Breast epithelium (tissue), 4 donors: ENCODE data around the gene CDK7. TPM values are rescaled to one million over a fixed set of nuclear protein-coding genes. Genes with fewer than 3 reads are reported as not detected.
"Not testable (repeated sequence)": the region's sequence is repeated elsewhere in the genome, so short reads cannot be mapped to it uniquely, and the experiment has no call there.

ENCODE experiments used
- DNase-seq, 2 donors: peaks; one replicate each; pipeline ENCODE4 v3.0.0-alpha.2; 2019; ENCODE audit warnings: low spot score in 2 of 2
- H3K27ac ChIP-seq, 2 donors: fragments of 200-600 bp; sonication (generic) in 1 of 2; one replicate each; pipeline ENCODE4 v1.5.1; 2016 to 2019; ENCODE audit warnings: mild to moderate bottlenecking in 1 of 2
- H3K27me3 ChIP-seq, 2 donors: fragments of 200-600 bp; sonication (generic) in 1 of 2; one replicate each; pipeline versions ENCODE4 v1.5.1 to v1.6.0; 2017 to 2019; ENCODE audit warnings: control low read depth in 1 of 2, mild to moderate bottlenecking in 1 of 2
- H3K36me3 ChIP-seq: fragments of 200-600 bp; one replicate; pipeline ENCODE4 v1.5.1; 2019
- H3K4me1 ChIP-seq, 2 donors: fragments of 200-600 bp; sonication (generic); one replicate each; pipeline ENCODE4 v1.5.1; 2016 to 2019; ENCODE audit warnings: control low read depth in 1 of 2
- H3K4me3 ChIP-seq, 3 donors: fragments of 200-600 bp; sonication (generic); 1 replicate in 2 of 3; 2 replicates in 1 of 3; pipeline ENCODE4 v1.5.1; 2016 to 2019; ENCODE audit warnings: mild to moderate bottlenecking in 3 of 3, moderate library complexity in 2 of 3
- H3K9me3 ChIP-seq, 2 donors: fragments of 200-600 bp; sonication (generic) in 1 of 2; one replicate each; pipeline ENCODE4 v1.5.1; 2016 to 2019; ENCODE audit warnings: control low read depth in 1 of 2
- CTCF ChIP-seq, 3 donors: fragments of 450-650 bp; IDR thresholded peaks; one replicate each; pipeline ENCODE4 v1.5.1; 2016 to 2017; ENCODE audit warnings: antibody characterized with exemption in 3 of 3, mild to moderate bottlenecking in 3 of 3, moderate library complexity in 3 of 3
- POLR2A ChIP-seq: fragments of 450-650 bp; IDR thresholded peaks from one replicate; pipeline ENCODE4 v1.6.1; 2016; ENCODE audit warnings: antibody characterized with exemption, mild to moderate bottlenecking, moderate library complexity
- POLR2AphosphoS5 ChIP-seq, 3 donors: sonication (generic); formaldehyde crosslinking; IDR thresholded peaks; one replicate each; pipeline ENCODE4 v1.6.1; 2017; ENCODE audit warnings: antibody characterized with exemption in 3 of 3
- intact Hi-C: fragments of 100-400 bp; cut with DNase I; formaldehyde crosslinking; loops from one replicate; pipeline ENCODE4 v1.15.1; 2023; ENCODE audit warnings: low total_unique reads
- total RNA-seq, 3 donors: library from RNA; depleted of rRNA; stranded (reverse); fragments of >200 nt; gene quantifications; one replicate each; pipeline ENCODE4 v1.1.0, GENCODE V29; 2016

The CDK7 gene
- total RNA-seq, 3 donors from 2014 or later = 13.4 to 28.7 (median 20.3) TPM

- intact Hi-C loops = no loop called here
- Histone ChIP-seq H3K36me3 (no peaks in the 10 kb centered on the region), H3K4me1 (no peaks in the 10 kb centered on the region), H3K4me3 (no peak overlapping the region), H3K27ac (no peak overlapping the region), H3K27me3 (no peaks in the 10 kb centered on the region), H3K9me3 (no peaks in the 10 kb centered on the region)
- DNase-seq = no peak
- TF ChIP-seq POLR2A (no peak), POLR2AphosphoS5 (IDR thresholded peaks at IDR 0.05) (no peak), CTCF (IDR thresholded peaks at IDR 0.05) (no peak)
Observed at GRCh38 chr5:69250593-69250992, 15.9 kb downstream of the CDK7 start.

- no peak overlapping the region for H3K4me3 ChIP-seq
- no peak overlapping the region for H3K27ac ChIP-seq
- no peaks in the 10 kb centered on the region for H3K27me3 ChIP-seq
- TF ChIP-seq CTCF (IDR thresholded peaks at IDR 0.05) (no peak), POLR2AphosphoS5 (IDR thresholded peaks at IDR 0.05) (no peak), POLR2A (no peak)
- intact Hi-C loops = no loop called here
- no peaks in the 10 kb centered on the region for H3K9me3 ChIP-seq
- DNase-seq = no peak
- H3K36me3 ChIP-seq = no peaks in the 10 kb centered on the region
- no peaks in the 10 kb centered on the region for H3K4me1 ChIP-seq
Observed at GRCh38 chr5:69252437-69252836, 17.8 kb downstream of the CDK7 start.

GRCh38 chr5:69255940-69256339 lies 21.3 kb downstream of the CDK7 start:
- H3K27ac ChIP-seq, H3K36me3 ChIP-seq, H3K4me1 ChIP-seq, H3K4me3 ChIP-seq, H3K9me3 ChIP-seq, DNase-seq, H3K27me3 ChIP-seq, intact Hi-C loops: not testable (repeated sequence)

- TF ChIP-seq POLR2AphosphoS5 (IDR thresholded peaks at IDR 0.05) (no peak), CTCF (IDR thresholded peaks at IDR 0.05) (no peak), POLR2A (no peak)
- no peak overlapping the region for H3K27ac ChIP-seq
- intact Hi-C loops = no loop called here
- no peak for DNase-seq
- no peaks in the 10 kb centered on the region for H3K9me3 ChIP-seq
- no peaks in the 10 kb centered on the region for H3K4me1 ChIP-seq
- no peaks in the 10 kb centered on the region for H3K36me3 ChIP-seq
- H3K4me3 ChIP-seq = no peak overlapping the region
- H3K27me3 ChIP-seq = no peaks in the 10 kb centered on the region
Observed at GRCh38 chr5:69257577-69257976, 22.9 kb downstream of the CDK7 start.

GRCh38 chr5:69261034-69261433 lies 26.3 kb downstream of the CDK7 start:
- Histone ChIP-seq H3K9me3 (no peaks in the 10 kb centered on the region), H3K36me3 (no peaks in the 10 kb centered on the region), H3K27ac (no peak overlapping the region), H3K4me1 (no peaks in the 10 kb centered on the region), H3K27me3 (no peaks in the 10 kb centered on the region), H3K4me3 (no peak overlapping the region)
- DNase-seq = no peak
- intact Hi-C loops = no loop called here
- TF ChIP-seq CTCF (IDR thresholded peaks at IDR 0.05) = no peak
- no peak for TF ChIP-seq POLR2AphosphoS5 (IDR thresholded peaks at IDR 0.05)
- no peak for TF ChIP-seq POLR2A

- H3K27me3 ChIP-seq = no peaks in the 10 kb centered on the region
- H3K36me3 ChIP-seq = no peaks in the 10 kb centered on the region
- TF ChIP-seq CTCF (IDR thresholded peaks at IDR 0.05) = no peak
- TF ChIP-seq POLR2AphosphoS5 (IDR thresholded peaks at IDR 0.05) = no peak
- intact Hi-C loops = no loop called here
- H3K4me1 ChIP-seq = no peaks in the 10 kb centered on the region
- no peaks in the 10 kb centered on the region for H3K9me3 ChIP-seq
- no peak overlapping the region for H3K4me3 ChIP-seq
- H3K27ac ChIP-seq = no peak overlapping the region
- DNase-seq = no peak
Observed at GRCh38 chr5:69265931-69266330, 31.2 kb downstream of the CDK7 start.
